Ishikawa (cell line): ENCODE measurements around the gene ERV3-1.

Experiments
- CEBPB ChIP-seq: IDR thresholded peaks from 2 replicates; pipeline ENCODE4 v1.6.1; 2012
- CREB1 ChIP-seq: IDR thresholded peaks from 2 replicates; pipeline ENCODE4 v1.6.1; 2012; ENCODE audit warnings: low read depth
- EGR1 ChIP-seq: IDR thresholded peaks from 2 replicates; pipeline ENCODE4 v1.6.1; 2012
- EP300 ChIP-seq: IDR thresholded peaks from 2 replicates; pipeline ENCODE4 v1.6.1; 2012; ENCODE audit warnings: borderline replicate concordance
- NFIC ChIP-seq: IDR thresholded peaks from 2 replicates; pipeline ENCODE4 v1.6.1; 2012
- RAD21 ChIP-seq: IDR thresholded peaks from 2 replicates; pipeline ENCODE4 v1.6.1; 2012; ENCODE audit warnings: low read depth
- TAF1 ChIP-seq: IDR thresholded peaks from 2 replicates; pipeline ENCODE4 v1.6.1; 2012; ENCODE audit warnings: low read depth, mild to moderate bottlenecking
- TCF12 ChIP-seq: IDR thresholded peaks from 2 replicates; pipeline ENCODE4 v1.6.1; 2012; ENCODE audit warnings: low read depth
- TEAD4 ChIP-seq: IDR thresholded peaks from 2 replicates; pipeline ENCODE4 v1.6.1; 2012
- YY1 ChIP-seq: IDR thresholded peaks from 2 replicates; pipeline ENCODE4 v1.6.1; 2012; ENCODE audit warnings: low read depth
- ZBTB7A ChIP-seq: IDR thresholded peaks from 2 replicates; pipeline ENCODE4 v1.6.1; 2012; ENCODE audit warnings: low read depth
- TF ChIP-seq, protein P1 (sequence below): IDR thresholded peaks from 2 replicates; pipeline ENCODE4 v1.6.1; 2012; ENCODE audit warnings: low read depth, mild to moderate bottlenecking
- TF ChIP-seq, protein P2 (sequence below): IDR thresholded peaks from 2 replicates; pipeline ENCODE4 v1.6.1; 2012

DNA sequence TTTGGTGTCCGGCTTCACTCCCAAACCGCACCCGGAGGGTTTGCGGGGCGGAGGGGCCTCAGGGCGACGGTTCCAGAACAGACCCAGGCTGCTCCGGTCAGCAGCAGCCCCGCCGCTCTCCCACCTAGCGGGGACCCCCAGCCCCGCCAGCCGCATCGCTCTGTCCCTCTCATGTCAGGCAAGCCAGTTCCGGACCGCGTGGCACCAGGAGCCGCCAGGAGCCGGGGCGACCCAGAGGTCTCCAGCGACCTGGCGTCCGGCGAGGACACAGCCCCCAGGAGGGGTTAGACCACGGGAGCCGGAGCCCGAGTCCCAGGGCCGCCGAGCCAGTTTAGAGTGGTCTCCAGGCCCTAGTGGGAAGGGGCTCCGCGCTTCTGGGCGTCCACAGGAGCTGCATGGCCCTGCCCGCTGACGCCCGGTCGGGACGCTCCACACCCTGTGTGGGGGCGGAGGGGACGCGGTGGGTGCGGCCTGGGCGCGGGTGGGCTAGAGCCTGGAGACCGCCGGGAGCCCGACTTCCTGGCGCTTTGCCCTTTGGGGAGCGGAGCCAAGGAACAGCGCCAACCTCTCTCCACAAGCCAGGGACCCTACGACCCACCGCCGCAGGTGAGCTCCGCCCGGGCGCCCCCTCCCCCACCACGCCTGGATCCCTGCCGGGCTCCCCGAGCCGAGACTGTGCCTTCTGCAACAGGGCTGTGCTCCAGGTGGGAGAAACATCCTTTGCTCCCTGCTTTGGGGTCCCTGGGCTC lies 59.1 kb downstream of the ERV3-1 start:
- TF ChIP-seq, protein P1, sequence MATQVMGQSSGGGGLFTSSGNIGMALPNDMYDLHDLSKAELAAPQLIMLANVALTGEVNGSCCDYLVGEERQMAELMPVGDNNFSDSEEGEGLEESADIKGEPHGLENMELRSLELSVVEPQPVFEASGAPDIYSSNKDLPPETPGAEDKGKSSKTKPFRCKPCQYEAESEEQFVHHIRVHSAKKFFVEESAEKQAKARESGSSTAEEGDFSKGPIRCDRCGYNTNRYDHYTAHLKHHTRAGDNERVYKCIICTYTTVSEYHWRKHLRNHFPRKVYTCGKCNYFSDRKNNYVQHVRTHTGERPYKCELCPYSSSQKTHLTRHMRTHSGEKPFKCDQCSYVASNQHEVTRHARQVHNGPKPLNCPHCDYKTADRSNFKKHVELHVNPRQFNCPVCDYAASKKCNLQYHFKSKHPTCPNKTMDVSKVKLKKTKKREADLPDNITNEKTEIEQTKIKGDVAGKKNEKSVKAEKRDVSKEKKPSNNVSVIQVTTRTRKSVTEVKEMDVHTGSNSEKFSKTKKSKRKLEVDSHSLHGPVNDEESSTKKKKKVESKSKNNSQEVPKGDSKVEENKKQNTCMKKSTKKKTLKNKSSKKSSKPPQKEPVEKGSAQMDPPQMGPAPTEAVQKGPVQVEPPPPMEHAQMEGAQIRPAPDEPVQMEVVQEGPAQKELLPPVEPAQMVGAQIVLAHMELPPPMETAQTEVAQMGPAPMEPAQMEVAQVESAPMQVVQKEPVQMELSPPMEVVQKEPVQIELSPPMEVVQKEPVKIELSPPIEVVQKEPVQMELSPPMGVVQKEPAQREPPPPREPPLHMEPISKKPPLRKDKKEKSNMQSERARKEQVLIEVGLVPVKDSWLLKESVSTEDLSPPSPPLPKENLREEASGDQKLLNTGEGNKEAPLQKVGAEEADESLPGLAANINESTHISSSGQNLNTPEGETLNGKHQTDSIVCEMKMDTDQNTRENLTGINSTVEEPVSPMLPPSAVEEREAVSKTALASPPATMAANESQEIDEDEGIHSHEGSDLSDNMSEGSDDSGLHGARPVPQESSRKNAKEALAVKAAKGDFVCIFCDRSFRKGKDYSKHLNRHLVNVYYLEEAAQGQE, result no peak
- no peak for TF ChIP-seq TEAD4
- TF ChIP-seq, protein P2, sequence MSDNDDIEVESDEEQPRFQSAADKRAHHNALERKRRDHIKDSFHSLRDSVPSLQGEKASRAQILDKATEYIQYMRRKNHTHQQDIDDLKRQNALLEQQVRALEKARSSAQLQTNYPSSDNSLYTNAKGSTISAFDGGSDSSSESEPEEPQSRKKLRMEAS, result no peak; the same call in 1 of the 2 replicates
- TF ChIP-seq NFIC, result no peak
- TF ChIP-seq CREB1, result no peak
- no peak for TF ChIP-seq TAF1
- peak; percentile 71 for TF ChIP-seq EGR1
- TF ChIP-seq EP300, result no peak
- TF ChIP-seq CEBPB, result no peak
- TF ChIP-seq RAD21, result no peak
- TF ChIP-seq TCF12, result no peak
- TF ChIP-seq ZBTB7A, result peak; percentile 69; the same call in 1 of the 2 replicates
- no peak for TF ChIP-seq YY1
